ENCODE results near the gene PSME4. TPM values are rescaled to one million over a fixed set of nuclear protein-coding genes. Genes with fewer than 3 reads are reported as not detected.

PSME4 gene
- total and polyA plus RNA-seq, 2 of the 13 experiments (the other 11 are each of a cell fraction or from before 2014, with no cell fraction given), result 52.1 to 77.8 TPM

GRCh38 chr2:53826587-53827397 lies 144.0 kb downstream of the PSME4 start (continued):
- TF ChIP-seq ZBTB44 (CRISPR knock-in tag; IDR thresholded peaks at IDR 0.05), result 0 out of 2 replicates have a peak, but pooled peaks have one; percentile 47
- no peak for TF ChIP-seq TBP (CRISPR knock-in tag; IDR thresholded peaks at IDR 0.05)
- no peak for TF ChIP-seq RFX5 (IDR thresholded peaks at IDR 0.05; ENCODE audit: low read depth, low read length)
- TF ChIP-seq ZMAT5 (CRISPR knock-in tag; IDR thresholded peaks at IDR 0.05; ENCODE audit: borderline replicate concordance, low read depth), result no peak
- TF ChIP-seq ZNF691 (CRISPR knock-in tag; IDR thresholded peaks at IDR 0.05; ENCODE audit: borderline replicate concordance, low read depth), result no peak; the same call in 1 of the 2 replicates
- TF ChIP-seq ZFP36L1 (CRISPR knock-in tag; IDR thresholded peaks at IDR 0.05), result peak; percentile 79
- no peak for TF ChIP-seq DNMT1 (CRISPR knock-in tag; IDR thresholded peaks at IDR 0.05)
- peak; percentile 90; the same call in 1 of the 2 replicates for TF ChIP-seq MLX (CRISPR knock-in tag; IDR thresholded peaks at IDR 0.05)
- peak; percentile 91; the same call in 1 of the 2 replicates for TF ChIP-seq ZFP1 (CRISPR knock-in tag; IDR thresholded peaks at IDR 0.05)
- peak; percentile 44; the same call in 1 of the 2 replicates for TF ChIP-seq POLR2AphosphoS5 (IDR thresholded peaks at IDR 0.05; ENCODE audit: low read depth, low read length)
- TF ChIP-seq ZNF747 (CRISPR knock-in tag; IDR thresholded peaks at IDR 0.05; ENCODE audit: borderline replicate concordance), result peak; percentile 56; the same call in 1 of the 2 replicates
- TF ChIP-seq FOXA1 (IDR thresholded peaks at IDR 0.05), result peak; percentile 86
- TF ChIP-seq FOXA1 (CRISPR knock-in tag; IDR thresholded peaks at IDR 0.05), result peak; percentile 98
- peak; percentile 86; the same call in 1 of the 2 replicates for TF ChIP-seq ZSCAN5A (CRISPR knock-in tag; IDR thresholded peaks at IDR 0.05; ENCODE audit: borderline replicate concordance)
- peak; percentile 85; the same call in 1 of the 2 replicates for TF ChIP-seq ZNF292 (CRISPR knock-in tag; IDR thresholded peaks at IDR 0.05; ENCODE audit: borderline replicate concordance, low read depth)
- peak; percentile 61; the same call in 1 of the 2 replicates for TF ChIP-seq HDAC1 (CRISPR knock-in tag; IDR thresholded peaks at IDR 0.05)
- TF ChIP-seq ZNF557 (CRISPR knock-in tag; IDR thresholded peaks at IDR 0.05), result 0 out of 2 replicates have a peak, but pooled peaks have one; percentile 71

Measured in HepG2 (cell line).